WERI-Rb-1 (cell line): ENCODE results near the gene SRD5A1.

Experiments used
- DNase-seq: peaks from one replicate; pipeline ENCODE4 v3.0.0-alpha.2; 2020
- H3K27ac ChIP-seq: fragments of 250-450 bp; sonication (Bioruptor Pico); 2 replicates; pipeline ENCODE4 v1.5.1; 2020; ENCODE audit warnings: mild to moderate bottlenecking, moderate library complexity
- H3K27me3 ChIP-seq: fragments of 250-450 bp; sonication (Bioruptor Pico); 2 replicates; pipeline ENCODE4 v1.5.1; 2021; ENCODE audit warnings: mild to moderate bottlenecking, low read depth, moderate library complexity; ENCODE audit not compliant: insufficient read depth, severe bottlenecking
- H3K36me3 ChIP-seq: fragments of 250-450 bp; sonication (Bioruptor Pico); 2 replicates; pipeline ENCODE4 v1.5.1; 2020; ENCODE audit warnings: mild to moderate bottlenecking, moderate library complexity
- H3K4me3 ChIP-seq: 2 replicates; pipeline ENCODE4 v1.5.1; 2011; ENCODE audit warnings: low read depth, mild to moderate bottlenecking, control low read depth, low read length
- H3K9me3 ChIP-seq: fragments of 250-450 bp; sonication (Bioruptor Pico); 2 replicates; pipeline ENCODE4 v1.5.1; 2021; ENCODE audit warnings: mild to moderate bottlenecking, moderate library complexity; ENCODE audit not compliant: severe bottlenecking
- TF ChIP-seq, protein P1 (sequence below): IDR thresholded peaks from 2 replicates; pipeline ENCODE4 v1.5.1; 2011; ENCODE audit warnings: low read depth, mild to moderate bottlenecking, control low read depth, inconsistent platforms, low read length

Gene SRD5A1

GRCh38 chr5:6678385-6678784 lies 45.1 kb downstream of the SRD5A1 start:
- TF ChIP-seq, protein P1, sequence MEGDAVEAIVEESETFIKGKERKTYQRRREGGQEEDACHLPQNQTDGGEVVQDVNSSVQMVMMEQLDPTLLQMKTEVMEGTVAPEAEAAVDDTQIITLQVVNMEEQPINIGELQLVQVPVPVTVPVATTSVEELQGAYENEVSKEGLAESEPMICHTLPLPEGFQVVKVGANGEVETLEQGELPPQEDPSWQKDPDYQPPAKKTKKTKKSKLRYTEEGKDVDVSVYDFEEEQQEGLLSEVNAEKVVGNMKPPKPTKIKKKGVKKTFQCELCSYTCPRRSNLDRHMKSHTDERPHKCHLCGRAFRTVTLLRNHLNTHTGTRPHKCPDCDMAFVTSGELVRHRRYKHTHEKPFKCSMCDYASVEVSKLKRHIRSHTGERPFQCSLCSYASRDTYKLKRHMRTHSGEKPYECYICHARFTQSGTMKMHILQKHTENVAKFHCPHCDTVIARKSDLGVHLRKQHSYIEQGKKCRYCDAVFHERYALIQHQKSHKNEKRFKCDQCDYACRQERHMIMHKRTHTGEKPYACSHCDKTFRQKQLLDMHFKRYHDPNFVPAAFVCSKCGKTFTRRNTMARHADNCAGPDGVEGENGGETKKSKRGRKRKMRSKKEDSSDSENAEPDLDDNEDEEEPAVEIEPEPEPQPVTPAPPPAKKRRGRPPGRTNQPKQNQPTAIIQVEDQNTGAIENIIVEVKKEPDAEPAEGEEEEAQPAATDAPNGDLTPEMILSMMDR = no peak
- no peaks in the 10 kb centered on the region for H3K27me3 ChIP-seq
- no peak overlapping the region for H3K4me3 ChIP-seq
- H3K27ac ChIP-seq = no peak overlapping the region
- H3K9me3 ChIP-seq = peaks cover 9% of the 10 kb centered on the region
- no peaks in the 10 kb centered on the region for H3K36me3 ChIP-seq
- no peak for DNase-seq

GRCh38 chr5:6680922-6681321 lies 47.7 kb downstream of the SRD5A1 start:
- no peak for DNase-seq
- Histone ChIP-seq H3K36me3 (no peaks in the 10 kb centered on the region), H3K27me3 (no peaks in the 10 kb centered on the region), H3K27ac (no peak overlapping the region), H3K9me3 (peaks cover 7% of the 10 kb centered on the region), H3K4me3 (no peak overlapping the region)
- TF ChIP-seq, protein P1 = no peak

DNA sequence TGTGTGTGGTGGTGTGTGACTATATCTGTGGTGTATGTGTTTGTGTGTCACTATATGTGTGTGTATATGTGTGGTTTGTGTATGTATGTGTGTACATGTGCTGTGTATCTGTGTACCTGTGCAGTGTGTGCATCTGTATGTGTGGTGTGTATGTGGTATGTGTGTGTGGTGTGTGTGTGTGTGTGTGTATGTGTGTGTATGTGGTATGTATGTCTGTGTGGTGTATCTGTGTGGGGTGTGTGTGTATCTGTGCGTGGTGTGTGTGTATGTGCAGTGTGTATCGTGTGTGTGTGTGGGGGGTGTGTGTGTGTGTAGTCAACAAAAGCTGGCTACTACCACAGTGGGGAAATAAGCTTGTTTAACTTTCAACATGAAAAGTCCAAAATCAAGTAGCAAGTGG lies 48.4 kb downstream of the SRD5A1 start:
- H3K27ac ChIP-seq = no peak overlapping the region
- no peak for DNase-seq
- TF ChIP-seq, protein P1 = no peak

GRCh38 chr5:6682239-6682638 lies 49.0 kb downstream of the SRD5A1 start:
- Histone ChIP-seq H3K9me3 (peaks cover 4% of the 10 kb centered on the region), H3K36me3 (no peaks in the 10 kb centered on the region), H3K27me3 (no peaks in the 10 kb centered on the region), H3K27ac (no peak overlapping the region), H3K4me3 (no peak overlapping the region)
- TF ChIP-seq, protein P1 = no peak
- DNase-seq = no peak

More for the DNA sequence above, 48.4 kb downstream of the SRD5A1 start:
- Histone ChIP-seq H3K4me3 (no peak overlapping the region), H3K9me3 (peaks cover 4% of the 10 kb centered on the region), H3K36me3 (no peaks in the 10 kb centered on the region), H3K27me3 (no peaks in the 10 kb centered on the region)

- no peaks in the 10 kb centered on the region for H3K27me3 ChIP-seq
- TF ChIP-seq, protein P1 = no peak
- no peak overlapping the region for H3K4me3 ChIP-seq
- H3K27ac ChIP-seq = no peak overlapping the region
- no peak for DNase-seq
- no peaks in the 10 kb centered on the region for H3K36me3 ChIP-seq
- H3K9me3 ChIP-seq = peaks cover 4% of the 10 kb centered on the region
Measured at GRCh38 chr5:6683241-6683640, 50.0 kb downstream of the SRD5A1 start.

- H3K36me3 ChIP-seq = no peaks in the 10 kb centered on the region
- H3K9me3 ChIP-seq = peaks cover 4% of the 10 kb centered on the region
- H3K27me3 ChIP-seq = no peaks in the 10 kb centered on the region
- no peak overlapping the region for H3K27ac ChIP-seq
- TF ChIP-seq, protein P1 = no peak
- no peak for DNase-seq
- H3K4me3 ChIP-seq = no peak overlapping the region
Measured at GRCh38 chr5:6684075-6684474, 50.8 kb downstream of the SRD5A1 start.
